Lower lobe of right lung (tissue), 2 donors: ENCODE results near the gene ARHGEF9. TPM values are rescaled to one million over a fixed set of nuclear protein-coding genes. Genes with fewer than 3 reads are reported as not detected.
A peak's percentile ranks its signal among the peaks of the same experiment; 100 is the strongest.
"Not testable (repeated sequence)": the region's sequence is repeated elsewhere in the genome, so short reads cannot be mapped to it uniquely, and the experiment has no call there.

ENCODE experiments used
- ATAC-seq, 2 donors: fragments of 200-7000 bp; cut with Tn5 transposase; one replicate each; pipeline ENCODE4 v1.9.1; 2020 to 2022; ENCODE audit warnings: mild to moderate bottlenecking in 2 of 2, moderate library complexity in 2 of 2
- DNase-seq: peaks from one replicate; pipeline ENCODE4 v3.0.0-alpha.2; 2020
- H3K27ac ChIP-seq: fragments of 200-600 bp; one replicate; pipeline ENCODE4 v1.8.0; 2022
- H3K27me3 ChIP-seq: fragments of 200-600 bp; one replicate; pipeline ENCODE4 v1.8.0; 2022; ENCODE audit warnings: low read depth
- H3K36me3 ChIP-seq: fragments of 200-600 bp; one replicate; pipeline ENCODE4 v1.8.0; 2022; ENCODE audit warnings: mild to moderate bottlenecking
- H3K4me1 ChIP-seq: fragments of 200-600 bp; one replicate; pipeline ENCODE4 v1.8.0; 2022
- H3K4me3 ChIP-seq: fragments of 200-600 bp; one replicate; pipeline ENCODE4 v1.8.0; 2022; ENCODE audit warnings: mild to moderate bottlenecking
- H3K9me3 ChIP-seq: fragments of 200-600 bp; one replicate; pipeline ENCODE4 v1.8.0; 2022
- intact Hi-C: fragments of 100-400 bp; cut with DNase I; formaldehyde crosslinking; loops from one replicate; pipeline ENCODE4 v1.11.0; 2022
- total RNA-seq: library from RNA; stranded (reverse); fragmentation: NEBNext Ultra II Directional; extraction: Animal tissue kit (Norgen Biotek cat#: 25700); gene quantifications from one replicate; pipeline ENCODE4 v1.2.1, GENCODE V29; 2021
- TF ChIP-seq, protein P1 (sequence below): fragments of 200-600 bp; IDR thresholded peaks from one replicate; pipeline ENCODE4 v1.8.0; 2022; ENCODE audit warnings: antibody characterized with exemption, mild to moderate bottlenecking
- donor health status: DM: no; HTN: yes; CAD: no; lungs with severe emphysema.

Gene ARHGEF9
- total RNA-seq, 1 donor from 2014 or later, result 20.8 TPM

DNA sequence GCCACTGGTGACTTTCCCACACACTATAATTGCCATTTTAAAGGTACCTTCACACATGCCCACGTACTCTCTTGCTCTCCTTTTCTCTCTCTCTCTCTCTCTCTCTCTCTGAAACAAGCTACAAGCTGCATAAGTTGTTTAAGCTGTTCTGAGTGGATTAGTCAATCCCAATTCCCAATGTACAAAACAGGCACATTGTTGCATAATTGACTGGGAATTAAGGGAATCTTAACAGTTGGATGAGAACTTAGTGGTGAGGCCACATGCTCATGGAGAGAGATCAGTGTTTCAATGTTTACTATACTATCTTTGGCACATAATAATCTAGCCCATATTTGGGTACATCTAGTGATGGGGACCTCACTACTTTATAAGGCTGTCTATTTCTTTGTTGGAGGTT lies 123.3 kb downstream of the ARHGEF9 start:
- peaks cover 10% of the 10 kb centered on the region for H3K36me3 ChIP-seq
- ATAC-seq (no peak), DNase-seq (no peak)
- H3K27me3 ChIP-seq, result no peaks in the 10 kb centered on the region
- intact Hi-C loops, result no loop called here
- TF ChIP-seq, protein P1, sequence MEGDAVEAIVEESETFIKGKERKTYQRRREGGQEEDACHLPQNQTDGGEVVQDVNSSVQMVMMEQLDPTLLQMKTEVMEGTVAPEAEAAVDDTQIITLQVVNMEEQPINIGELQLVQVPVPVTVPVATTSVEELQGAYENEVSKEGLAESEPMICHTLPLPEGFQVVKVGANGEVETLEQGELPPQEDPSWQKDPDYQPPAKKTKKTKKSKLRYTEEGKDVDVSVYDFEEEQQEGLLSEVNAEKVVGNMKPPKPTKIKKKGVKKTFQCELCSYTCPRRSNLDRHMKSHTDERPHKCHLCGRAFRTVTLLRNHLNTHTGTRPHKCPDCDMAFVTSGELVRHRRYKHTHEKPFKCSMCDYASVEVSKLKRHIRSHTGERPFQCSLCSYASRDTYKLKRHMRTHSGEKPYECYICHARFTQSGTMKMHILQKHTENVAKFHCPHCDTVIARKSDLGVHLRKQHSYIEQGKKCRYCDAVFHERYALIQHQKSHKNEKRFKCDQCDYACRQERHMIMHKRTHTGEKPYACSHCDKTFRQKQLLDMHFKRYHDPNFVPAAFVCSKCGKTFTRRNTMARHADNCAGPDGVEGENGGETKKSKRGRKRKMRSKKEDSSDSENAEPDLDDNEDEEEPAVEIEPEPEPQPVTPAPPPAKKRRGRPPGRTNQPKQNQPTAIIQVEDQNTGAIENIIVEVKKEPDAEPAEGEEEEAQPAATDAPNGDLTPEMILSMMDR, result no peak
- no peak overlapping the region for H3K27ac ChIP-seq
- no peaks in the 10 kb centered on the region for H3K4me1 ChIP-seq
- no peak overlapping the region for H3K4me3 ChIP-seq
- H3K9me3 ChIP-seq, result no peaks in the 10 kb centered on the region

DNA sequence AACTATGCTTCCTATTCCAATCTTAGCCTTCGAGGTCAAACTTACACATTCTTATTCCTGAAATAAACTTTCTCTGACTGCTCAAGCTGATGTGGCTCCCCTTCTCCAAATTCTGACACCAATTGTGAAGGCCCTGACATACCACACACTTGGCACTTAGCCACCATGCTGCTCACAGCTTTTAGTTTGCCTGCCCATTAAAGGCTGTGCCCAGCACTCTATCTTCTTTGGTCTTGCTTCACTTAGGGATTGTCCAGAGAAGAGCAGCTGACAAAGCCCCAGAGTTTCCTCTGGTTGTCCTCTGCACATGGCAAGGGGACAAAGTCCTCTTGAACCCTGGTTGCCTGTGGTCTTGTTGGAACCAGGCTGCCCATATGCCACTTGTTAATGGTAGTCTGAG lies 126.1 kb downstream of the ARHGEF9 start:
- intact Hi-C loops, result no loop called here
- no peak for DNase-seq

GRCh38 chrX:63657821-63658220 lies 127.2 kb downstream of the ARHGEF9 start:
- Histone ChIP-seq H3K27ac (no peak overlapping the region), H3K27me3 (no peaks in the 10 kb centered on the region), H3K4me1 (no peaks in the 10 kb centered on the region), H3K9me3 (no peaks in the 10 kb centered on the region), H3K4me3 (no peak overlapping the region), H3K36me3 (peaks cover 6% of the 10 kb centered on the region)
- intact Hi-C loops, result no loop called here
- TF ChIP-seq, protein P1, result no peak
- DNase-seq (peak; percentile 73), ATAC-seq (peak; percentile 77 to 81)

More for the DNA sequence above, 126.1 kb downstream of the ARHGEF9 start:
- Histone ChIP-seq H3K9me3 (no peaks in the 10 kb centered on the region), H3K4me1 (no peaks in the 10 kb centered on the region), H3K27ac (no peak overlapping the region), H3K36me3 (peaks cover 6% of the 10 kb centered on the region), H3K4me3 (no peak overlapping the region), H3K27me3 (no peaks in the 10 kb centered on the region)
- TF ChIP-seq, protein P1, result no peak
- no peak for ATAC-seq

GRCh38 chrX:63656871-63657580 lies 128.0 kb downstream of the ARHGEF9 start:
- H3K9me3 ChIP-seq, result no peaks in the 10 kb centered on the region
- no peak overlapping the region for H3K4me3 ChIP-seq
- H3K27ac ChIP-seq, result no peak overlapping the region
- no peak for DNase-seq
- ATAC-seq, result no peak
- intact Hi-C loops, result no loop called here
- no peaks in the 10 kb centered on the region for H3K27me3 ChIP-seq
- peaks cover 6% of the 10 kb centered on the region for H3K36me3 ChIP-seq
- no peaks in the 10 kb centered on the region for H3K4me1 ChIP-seq
- TF ChIP-seq, protein P1, result no peak

- DNase-seq (no peak), ATAC-seq (no peak)
- H3K36me3 ChIP-seq, result peaks cover 6% of the 10 kb centered on the region
- H3K4me3 ChIP-seq, result no peak overlapping the region
- no peaks in the 10 kb centered on the region for H3K9me3 ChIP-seq
- TF ChIP-seq, protein P1, result no peak
- H3K4me1 ChIP-seq, result no peaks in the 10 kb centered on the region
- no peaks in the 10 kb centered on the region for H3K27me3 ChIP-seq
- intact Hi-C loops, result no loop called here
- no peak overlapping the region for H3K27ac ChIP-seq
These were observed 132.8 kb downstream of the ARHGEF9 start for GRCh38 chrX:63652086-63652765.

DNA sequence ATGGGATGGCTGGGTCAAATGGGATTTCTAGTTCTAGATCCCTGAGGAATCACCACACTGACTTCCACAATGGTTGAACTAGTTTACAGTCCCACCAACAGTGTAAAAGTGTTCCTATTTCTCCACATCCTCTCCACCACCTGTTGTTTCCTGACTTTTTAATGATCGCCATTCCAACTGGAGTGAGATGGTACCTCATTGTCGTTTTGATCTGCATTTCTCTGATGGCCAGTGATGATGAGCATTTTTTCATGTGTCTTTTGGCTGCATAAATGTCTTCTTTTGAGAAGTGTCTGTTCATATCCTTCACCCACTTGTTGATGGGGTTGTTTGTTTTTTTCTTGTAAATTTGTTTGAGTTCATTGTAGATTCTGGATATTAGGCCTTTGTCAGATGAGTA lies 139.3 kb downstream of the ARHGEF9 start:
- H3K27me3 ChIP-seq, H3K9me3 ChIP-seq, ATAC-seq, H3K4me3 ChIP-seq, H3K4me1 ChIP-seq, H3K36me3 ChIP-seq, DNase-seq, H3K27ac ChIP-seq, intact Hi-C loops: not testable (repeated sequence)
